Stimulated activated CD8-positive, alpha-beta memory T cell treated with anti-CD3 and anti-CD28 coated beads, Interleukin-12 subunit alpha, Interleukin-12 subunit beta, amount 100 ng/mL, for 4 hours (primary cell): ENCODE measurements around the gene USP32.
"Not testable (repeated sequence)": the region's sequence is repeated elsewhere in the genome, so short reads cannot be mapped to it uniquely, and the experiment has no call there.

Source experiments
- DNase-seq: peaks from one replicate; pipeline ENCODE4 v3.0.0-alpha.2; 2020; ENCODE audit warnings: low read depth

The USP32 gene

DNA sequence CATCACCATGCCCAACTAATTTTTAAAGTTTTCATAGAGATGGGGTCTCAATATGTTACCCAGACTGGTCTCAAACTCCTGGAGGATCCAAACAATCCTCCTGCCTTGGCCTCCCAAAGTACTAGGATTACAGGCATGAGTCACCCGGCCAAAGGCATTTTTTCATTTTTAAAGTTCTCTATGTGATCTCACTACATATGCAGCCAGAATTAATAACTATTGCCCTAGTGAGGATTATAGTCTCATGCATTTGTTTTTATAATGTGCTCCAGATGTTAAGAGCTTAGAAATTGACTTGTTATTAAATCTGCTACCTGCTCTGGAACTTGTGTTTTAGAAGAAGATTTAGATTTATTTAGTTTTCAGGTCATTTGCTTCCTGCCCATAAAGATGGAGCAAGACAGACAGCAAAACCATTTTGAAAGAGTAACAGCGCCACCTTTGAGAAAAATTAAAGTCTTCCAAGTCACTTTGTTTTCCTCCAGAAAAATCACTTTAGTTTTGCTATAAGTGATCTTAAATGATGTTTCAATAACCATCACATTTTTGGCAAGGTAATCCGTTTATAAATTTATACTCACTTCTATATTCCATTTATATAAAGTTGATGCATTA is 162.6 kb downstream of the USP32 start:
- no peak for DNase-seq

- DNase-seq: not testable (repeated sequence)
These were observed 164.7 kb downstream of the USP32 start for GRCh38 chr17:60227276-60227675.

GRCh38 chr17:60224064-60224463 is 167.9 kb downstream of the USP32 start:
- no peak for DNase-seq

DNA sequence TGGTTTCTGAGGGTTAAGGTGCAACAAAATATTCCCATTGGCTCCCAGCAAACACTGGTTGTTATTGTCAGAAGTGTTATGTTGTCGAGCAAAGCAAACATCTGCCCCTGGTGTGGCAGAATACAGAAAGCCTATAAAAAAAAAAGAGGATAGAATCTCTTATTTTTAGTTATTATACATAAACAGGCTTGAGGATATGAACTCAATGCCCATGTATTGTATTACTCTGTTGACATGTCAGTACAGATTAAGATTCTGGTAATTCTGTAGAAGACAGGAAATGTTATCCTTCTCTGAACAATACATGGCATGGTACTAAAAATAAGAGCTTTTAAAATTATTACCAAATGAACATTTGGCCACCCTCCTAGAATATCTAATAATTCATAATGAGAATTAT is 168.5 kb downstream of the USP32 start:
- DNase-seq: no peak

DNA sequence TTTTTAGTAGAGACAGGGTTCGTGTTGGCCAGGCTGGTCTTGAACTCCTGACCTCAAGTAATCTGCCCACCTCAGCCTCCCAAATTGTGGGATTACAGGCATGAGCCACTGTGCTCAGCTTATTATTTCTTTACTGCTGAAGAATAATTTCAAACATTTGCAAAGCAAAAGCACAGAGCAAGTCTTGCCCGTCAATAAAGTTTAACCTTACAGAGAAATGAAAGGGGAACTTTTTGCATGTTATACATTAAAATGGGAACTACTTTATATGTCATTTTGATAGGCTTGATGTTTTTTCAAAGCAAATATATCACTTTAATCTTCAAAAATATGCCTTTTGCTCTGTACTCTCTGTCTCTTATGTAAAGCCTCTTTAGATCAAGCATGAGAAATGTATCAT is 173.2 kb downstream of the USP32 start:
- DNase-seq: not testable (repeated sequence)

DNA sequence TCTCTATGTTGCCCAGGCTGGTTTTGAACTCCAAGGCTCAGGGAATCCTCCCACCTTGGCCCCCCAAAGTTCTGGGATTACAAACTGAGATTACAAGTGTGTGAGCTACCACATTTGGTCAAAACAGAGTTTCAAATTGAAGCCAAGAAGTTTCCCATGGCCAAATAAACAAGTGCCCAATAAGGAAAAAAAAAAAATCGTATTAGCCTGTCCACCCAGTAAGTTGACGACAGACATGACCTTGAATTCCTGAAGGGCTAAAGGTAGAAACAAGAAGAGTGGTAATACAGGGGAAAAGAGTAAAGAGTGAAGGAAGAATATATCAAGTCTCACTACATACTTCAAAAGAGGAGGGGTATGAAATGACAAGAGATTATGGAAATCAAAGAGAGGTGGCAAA is 176.0 kb downstream of the USP32 start:
- DNase-seq: not testable (repeated sequence)

DNA sequence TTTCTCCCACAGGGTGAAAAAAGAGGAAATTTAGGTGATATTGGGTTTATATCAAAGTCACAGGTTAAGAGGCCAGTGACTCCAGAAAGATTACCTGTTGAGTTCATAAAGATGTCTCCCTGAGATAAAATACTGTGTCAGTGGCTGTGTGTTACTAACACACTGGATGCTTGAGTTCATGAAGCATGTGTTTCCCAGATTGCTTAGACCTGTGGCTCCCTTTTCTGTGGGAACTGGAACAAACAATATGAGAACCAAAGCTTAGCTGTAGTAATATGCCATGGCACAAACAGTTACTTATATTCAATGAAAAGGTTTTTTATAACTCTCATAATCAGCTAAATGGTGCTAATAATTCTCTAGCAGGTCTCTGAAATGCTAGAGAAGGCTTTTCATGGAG is 180.7 kb downstream of the USP32 start:
- not testable (repeated sequence) for DNase-seq

DNA sequence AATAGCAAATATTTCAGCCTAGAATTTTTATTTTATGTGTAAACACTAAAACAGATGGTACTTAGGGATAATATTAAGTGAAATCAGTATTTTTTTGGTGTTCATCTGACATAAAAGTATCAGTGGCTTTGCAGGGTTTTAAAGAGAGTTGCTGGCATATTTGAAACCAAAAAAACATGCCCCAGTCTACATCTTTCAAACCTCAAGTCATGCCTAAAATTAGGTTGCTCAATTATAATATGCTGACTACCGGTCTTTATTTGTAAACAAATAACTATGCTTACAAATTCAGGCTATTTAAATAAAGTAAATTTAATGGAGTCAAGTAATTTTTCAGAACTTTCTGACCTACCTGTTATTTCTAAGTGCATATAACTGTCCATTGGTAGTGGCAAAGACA is 183.6 kb downstream of the USP32 start:
- not testable (repeated sequence) for DNase-seq

GRCh38 chr17:60205782-60206181 is 186.2 kb downstream of the USP32 start:
- DNase-seq: not testable (repeated sequence)

- DNase-seq: not testable (repeated sequence)
These were observed 193.3 kb downstream of the USP32 start for GRCh38 chr17:60198630-60199029.

GRCh38 chr17:60194141-60194540 is 197.8 kb downstream of the USP32 start:
- DNase-seq: not testable (repeated sequence)

DNA sequence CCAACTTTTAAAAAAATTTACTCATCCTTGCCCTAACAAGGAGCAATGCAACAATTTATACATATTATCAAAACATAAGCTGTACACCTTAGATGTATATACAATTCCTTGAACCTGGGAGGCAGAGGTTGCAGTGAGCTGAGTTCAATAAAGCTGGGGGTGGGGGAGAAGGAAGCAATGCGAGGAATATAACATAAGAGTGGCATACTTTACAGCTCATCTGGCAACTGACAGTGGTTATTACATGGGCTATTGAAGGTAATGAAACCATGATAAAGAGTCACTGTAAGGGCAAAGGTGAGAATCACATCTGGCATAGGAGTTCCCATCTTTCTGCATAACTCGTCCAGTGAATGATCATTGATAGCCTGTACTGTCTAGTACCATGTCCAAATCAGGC is 198.5 kb downstream of the USP32 start:
- DNase-seq: no peak

GRCh38 chr17:60193032-60193431 is 198.9 kb downstream of the USP32 start:
- DNase-seq: not testable (repeated sequence)

DNA sequence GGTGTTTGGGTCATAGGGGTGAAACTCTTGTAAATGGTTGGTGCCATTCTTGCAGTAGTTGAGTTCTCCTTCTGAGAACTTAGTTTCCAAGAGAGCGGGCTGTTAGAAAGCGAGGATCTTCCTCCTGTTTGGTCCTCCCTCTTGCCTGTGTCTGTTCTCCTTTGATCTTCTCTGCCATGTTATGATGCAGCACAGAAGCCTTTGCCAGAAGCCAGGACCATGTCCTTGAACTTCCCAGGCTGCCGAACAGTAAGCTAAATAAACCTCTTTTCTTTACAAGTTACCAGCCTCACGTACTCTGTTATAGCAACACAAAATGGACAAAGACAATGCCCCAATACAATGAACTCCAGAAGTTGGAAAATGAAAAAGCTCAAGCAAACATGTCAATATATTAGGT is 201.9 kb downstream of the USP32 start:
- not testable (repeated sequence) for DNase-seq

DNA sequence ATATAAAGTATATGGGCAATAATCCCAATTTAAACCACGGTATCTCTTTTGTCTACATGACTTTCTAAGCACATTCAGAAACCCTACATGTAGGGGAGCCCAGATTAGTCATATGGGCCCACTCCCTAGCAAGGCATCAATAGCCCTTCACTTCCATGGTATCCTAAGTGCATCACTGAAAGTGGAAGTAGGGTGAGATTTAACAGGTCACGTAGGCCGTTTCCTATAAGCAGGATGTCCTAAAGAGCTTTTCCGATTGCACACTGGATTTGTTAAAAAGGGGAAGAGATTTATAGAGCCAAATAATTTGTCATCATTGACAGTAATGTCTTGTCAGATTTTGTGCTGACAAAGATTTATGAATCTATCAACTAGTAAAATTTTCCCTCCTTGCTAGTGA is 203.2 kb downstream of the USP32 start:
- no peak for DNase-seq

- not testable (repeated sequence) for DNase-seq
These were observed 204.8 kb downstream of the USP32 start for GRCh38 chr17:60186846-60187745.

- not testable (repeated sequence) for DNase-seq
These were observed 205.6 kb downstream of the USP32 start for GRCh38 chr17:60186372-60186771.

DNA sequence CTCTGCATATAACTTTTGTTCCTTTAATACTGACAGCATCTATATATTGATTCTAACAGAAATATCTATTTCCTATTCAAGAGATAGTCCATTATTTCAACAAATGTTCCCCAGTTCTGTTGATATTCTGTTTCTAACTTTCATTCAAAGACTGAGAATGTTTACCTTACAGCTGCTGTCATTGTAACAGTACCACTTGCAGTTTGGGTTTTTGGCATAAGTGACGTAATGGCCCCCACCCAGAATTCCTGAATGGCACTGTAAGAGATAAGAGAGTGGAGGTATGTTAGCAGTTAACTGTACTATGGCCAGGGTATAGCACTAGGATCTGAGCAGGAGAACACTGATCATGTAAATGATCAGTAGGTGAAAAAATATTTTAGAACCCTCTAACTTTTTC is 211.6 kb downstream of the USP32 start:
- DNase-seq: not testable (repeated sequence)

DNA sequence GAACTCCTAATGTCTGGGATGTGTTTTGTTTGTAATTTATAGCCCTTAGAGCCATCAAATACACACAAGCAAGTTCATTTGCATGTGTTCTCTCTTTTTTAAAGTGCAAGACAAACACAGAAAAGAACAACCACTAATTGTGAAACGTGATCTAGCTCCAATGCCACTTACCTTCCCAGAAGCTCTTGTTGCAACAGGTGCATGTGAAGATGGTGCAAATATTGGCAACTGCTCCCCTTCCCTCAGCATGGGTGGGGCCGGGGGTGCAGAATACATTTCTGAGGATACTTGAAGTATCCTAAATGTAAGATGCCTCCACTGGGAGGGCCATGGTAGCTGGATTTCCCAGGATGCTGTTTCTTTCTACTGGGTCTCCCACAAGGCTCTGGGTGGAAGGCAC is 213.8 kb downstream of the USP32 start:
- DNase-seq: not testable (repeated sequence)

- DNase-seq: not testable (repeated sequence)
These were observed 215.2 kb downstream of the USP32 start for GRCh38 chr17:60176763-60177162.

GRCh38 chr17:60174767-60175166 is 217.2 kb downstream of the USP32 start:
- DNase-seq: not testable (repeated sequence)

GRCh38 chr17:60174035-60174434 is 217.9 kb downstream of the USP32 start:
- DNase-seq: no peak

- no peak for DNase-seq
These were observed 218.6 kb downstream of the USP32 start for GRCh38 chr17:60173304-60173819.
